GM18498 (cell line): ENCODE results near the gene OGDH.

Source experiments
- ATAC-seq: cut with Tn5 transposase; IDR thresholded peaks from one replicate; pipeline ENCODE4 v1.9.1; 2021; ENCODE audit warnings: mild to moderate bottlenecking, moderate library complexity; ENCODE audit not compliant: unreplicated experiment

Gene OGDH

DNA sequence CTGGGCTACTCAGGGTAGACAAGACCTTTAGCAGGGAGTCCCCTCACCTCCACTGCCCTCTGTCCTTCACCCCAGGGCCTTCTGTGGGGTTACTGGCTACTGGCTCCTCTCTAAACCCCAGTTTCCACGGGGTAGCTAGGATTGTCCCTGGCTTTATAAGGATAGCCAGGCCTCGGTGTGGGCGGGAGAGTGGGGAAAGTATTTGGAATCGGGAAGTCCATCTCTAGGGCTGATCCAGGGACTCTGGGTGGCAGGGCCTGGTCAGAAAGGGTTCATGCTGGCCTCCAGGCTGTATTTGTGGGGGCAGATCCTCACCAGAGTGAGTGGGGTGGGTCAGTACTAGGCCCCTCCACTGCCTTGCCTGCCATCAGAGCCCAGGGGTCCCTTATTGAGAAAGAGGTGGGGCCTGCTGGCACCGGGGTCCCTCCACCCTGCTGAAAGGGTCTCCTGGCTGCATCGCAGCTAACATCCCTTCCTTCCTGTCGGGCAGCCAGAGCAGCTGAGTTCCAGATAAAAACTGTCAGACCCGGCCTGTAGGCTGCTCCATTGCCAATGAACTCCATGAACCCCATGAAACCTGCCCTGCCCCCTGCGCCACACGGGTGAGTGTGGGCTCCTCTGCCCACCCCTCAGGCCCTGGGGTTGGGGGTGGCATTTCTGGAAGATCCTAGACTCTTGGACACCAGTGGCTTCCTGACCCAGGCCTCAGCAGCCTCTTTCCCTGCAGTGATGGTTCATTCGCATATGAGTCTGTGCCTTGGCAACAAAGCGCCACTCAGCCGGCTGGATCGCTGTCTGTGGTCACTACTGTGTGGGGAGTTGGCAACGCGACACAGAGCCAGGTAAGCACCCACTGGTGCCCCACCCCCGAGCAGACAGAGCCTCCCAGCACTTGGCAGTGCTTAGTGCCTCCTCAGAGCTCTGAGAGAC lies 149.5 kb downstream of the OGDH start:
- ATAC-seq = no peak

DNA sequence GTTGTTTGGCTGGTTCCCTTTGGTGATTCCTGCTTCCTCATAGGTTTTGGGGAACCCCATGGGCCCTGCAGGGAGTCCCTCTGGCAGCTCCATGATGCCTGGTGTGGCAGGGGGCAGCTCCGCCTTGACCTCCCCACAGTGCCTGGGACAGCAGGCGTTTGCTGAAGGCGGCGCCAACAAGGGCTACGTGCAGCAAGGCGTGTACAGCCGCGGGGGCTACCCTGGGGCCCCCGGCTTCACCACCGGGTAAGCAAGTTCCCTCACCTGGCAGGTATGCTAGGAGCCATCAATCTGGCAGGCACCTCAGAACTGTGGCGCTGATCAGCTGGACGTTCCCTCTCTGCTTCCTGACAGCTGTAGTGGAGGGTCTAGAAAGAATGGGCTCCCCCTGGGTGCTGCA lies 150.5 kb downstream of the OGDH start:
- ATAC-seq = no peak

DNA sequence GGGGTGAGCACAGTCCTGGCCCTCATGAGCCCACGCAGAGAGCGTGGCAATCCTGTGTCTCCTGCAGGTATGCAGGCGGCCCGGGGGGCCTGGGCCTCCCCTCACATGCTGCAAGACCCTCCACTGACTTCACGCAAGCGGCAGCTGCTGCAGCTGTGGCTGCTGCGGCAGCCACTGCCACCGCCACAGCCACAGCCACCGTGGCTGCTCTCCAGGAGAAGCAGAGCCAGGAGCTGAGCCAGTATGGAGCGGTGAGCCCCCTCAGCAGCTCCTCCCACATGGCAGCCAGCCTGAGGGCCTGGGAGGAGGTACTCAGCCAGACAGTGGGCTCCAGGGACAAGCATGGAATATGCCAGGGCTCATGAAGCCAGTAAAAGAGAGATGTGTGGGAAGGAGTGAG lies 150.9 kb downstream of the OGDH start:
- ATAC-seq = no peak

DNA sequence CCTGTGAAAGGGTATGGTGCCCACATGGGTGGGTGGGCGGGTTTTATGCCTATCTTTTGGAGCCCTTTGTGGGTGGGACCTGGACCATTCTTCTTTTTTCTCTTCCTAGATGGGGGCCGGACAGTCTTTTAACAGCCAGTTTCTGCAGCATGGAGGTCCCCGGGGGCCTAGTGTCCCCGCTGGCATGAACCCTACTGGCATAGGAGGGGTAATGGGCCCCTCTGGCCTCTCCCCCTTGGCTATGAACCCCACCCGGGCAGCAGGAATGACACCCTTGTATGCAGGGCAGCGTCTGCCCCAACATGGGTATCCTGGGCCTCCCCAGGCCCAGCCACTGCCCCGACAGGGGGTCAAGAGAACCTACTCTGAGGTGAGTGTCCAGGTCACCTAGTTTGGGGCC lies 151.3 kb downstream of the OGDH start:
- no peak for ATAC-seq
